Peyer's patch (tissue), 4 donors: ENCODE measurements around the gene FSTL3.

Source experiments
- POLR2A ChIP-seq, 2 donors: fragments of 450-650 bp; IDR thresholded peaks; one replicate each; pipeline ENCODE4 v1.5.1; 2017; ENCODE audit warnings: antibody characterized with exemption in 2 of 2, mild to moderate bottlenecking in 2 of 2, moderate library complexity in 2 of 2
- TF ChIP-seq, protein P1 (sequence below), 6 experiments: fragments of 450-650 bp in 4 of 6; fragments of 200-600 bp in 2 of 6; sonication (generic) in 1 of 6; IDR thresholded peaks; one replicate each; pipeline ENCODE4 v1.5.1; 2017 to 2019; ENCODE audit warnings: antibody characterized with exemption in 6 of 6, mild to moderate bottlenecking in 3 of 6, moderate library complexity in 1 of 6

- TF ChIP-seq POLR2A (IDR thresholded peaks at IDR 0.05) = no peak
- TF ChIP-seq, protein P1, sequence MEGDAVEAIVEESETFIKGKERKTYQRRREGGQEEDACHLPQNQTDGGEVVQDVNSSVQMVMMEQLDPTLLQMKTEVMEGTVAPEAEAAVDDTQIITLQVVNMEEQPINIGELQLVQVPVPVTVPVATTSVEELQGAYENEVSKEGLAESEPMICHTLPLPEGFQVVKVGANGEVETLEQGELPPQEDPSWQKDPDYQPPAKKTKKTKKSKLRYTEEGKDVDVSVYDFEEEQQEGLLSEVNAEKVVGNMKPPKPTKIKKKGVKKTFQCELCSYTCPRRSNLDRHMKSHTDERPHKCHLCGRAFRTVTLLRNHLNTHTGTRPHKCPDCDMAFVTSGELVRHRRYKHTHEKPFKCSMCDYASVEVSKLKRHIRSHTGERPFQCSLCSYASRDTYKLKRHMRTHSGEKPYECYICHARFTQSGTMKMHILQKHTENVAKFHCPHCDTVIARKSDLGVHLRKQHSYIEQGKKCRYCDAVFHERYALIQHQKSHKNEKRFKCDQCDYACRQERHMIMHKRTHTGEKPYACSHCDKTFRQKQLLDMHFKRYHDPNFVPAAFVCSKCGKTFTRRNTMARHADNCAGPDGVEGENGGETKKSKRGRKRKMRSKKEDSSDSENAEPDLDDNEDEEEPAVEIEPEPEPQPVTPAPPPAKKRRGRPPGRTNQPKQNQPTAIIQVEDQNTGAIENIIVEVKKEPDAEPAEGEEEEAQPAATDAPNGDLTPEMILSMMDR (IDR thresholded peaks at IDR 0.05) = no peak
These were observed 34.6 kb downstream of the FSTL3 start for GRCh38 chr19:710767-711166.
